NCI-H128 (cell line): Measurements from ENCODE around the gene DNAJC5G.

Source experiments
- DNase-seq: peaks from one replicate; lab custom pipeline; 2025; ENCODE audit not compliant: unreplicated experiment; lab: John Stamatoyannopoulos, UW

Gene DNAJC5G

GRCh38 chr2:27275211-27276150 is at the start of gene DNAJC5G:
Gene DNAJC5G (plus strand): TSS chr2:27275433. CDS start chr2:27276729, 1,296 bp downstream.
- DNase-seq: no peak

- DNase-seq: no peak
These were observed 49.7 kb upstream of the DNAJC5G start for GRCh38 chr2:27225526-27225925.

- DNase-seq: no peak
These were observed 47.7 kb upstream of the DNAJC5G start for GRCh38 chr2:27227501-27227900.

GRCh38 chr2:27231921-27232320 is 43.3 kb upstream of the DNAJC5G start:
- no peak for DNase-seq

GRCh38 chr2:27233341-27233740 is 41.9 kb upstream of the DNAJC5G start:
- no peak for DNase-seq

GRCh38 chr2:27236136-27236535 is 39.1 kb upstream of the DNAJC5G start:
- DNase-seq: no peak

- no peak for DNase-seq
These were observed 38.6 kb upstream of the DNAJC5G start for GRCh38 chr2:27236626-27237025.

- no peak for DNase-seq
These were observed 37.8 kb upstream of the DNAJC5G start for GRCh38 chr2:27237341-27237945.

- no peak for DNase-seq
These were observed 36.3 kb upstream of the DNAJC5G start for GRCh38 chr2:27238976-27239375.

- DNase-seq: no peak
These were observed 34.8 kb upstream of the DNAJC5G start for GRCh38 chr2:27240406-27240805.

- no peak for DNase-seq
These were observed 33.2 kb upstream of the DNAJC5G start for GRCh38 chr2:27241761-27242613.

- no peak for DNase-seq
These were observed 32.6 kb upstream of the DNAJC5G start for GRCh38 chr2:27242614-27242951.

- no peak for DNase-seq
These were observed 31.7 kb upstream of the DNAJC5G start for GRCh38 chr2:27243391-27244130.

- DNase-seq: no peak
These were observed 30.1 kb upstream of the DNAJC5G start for GRCh38 chr2:27245116-27245515.

- no peak for DNase-seq
These were observed 29.6 kb upstream of the DNAJC5G start for GRCh38 chr2:27245626-27246025.

- DNase-seq: no peak
These were observed 27.3 kb upstream of the DNAJC5G start for GRCh38 chr2:27247893-27248292.

- no peak for DNase-seq
These were observed 25.9 kb upstream of the DNAJC5G start for GRCh38 chr2:27249159-27249890.

GRCh38 chr2:27249891-27250651 is 25.2 kb upstream of the DNAJC5G start:
- no peak for DNase-seq

GRCh38 chr2:27250652-27251379 is 24.4 kb upstream of the DNAJC5G start:
- DNase-seq: no peak
